Activated T-helper 9 cell treated with anti-CD3 and anti-CD28 coated beads, Interleukin-2, amount 50 U/mL, for 16 hours (primary cell): Measurements from ENCODE around the gene SMG6.
"Not testable (repeated sequence)": the region's sequence is repeated elsewhere in the genome, so short reads cannot be mapped to it uniquely, and the experiment has no call there.

Experiments
- DNase-seq: peaks from one replicate; pipeline ENCODE4 v3.0.0-alpha.2; 2020; ENCODE audit warnings: low read depth

Gene SMG6

DNA sequence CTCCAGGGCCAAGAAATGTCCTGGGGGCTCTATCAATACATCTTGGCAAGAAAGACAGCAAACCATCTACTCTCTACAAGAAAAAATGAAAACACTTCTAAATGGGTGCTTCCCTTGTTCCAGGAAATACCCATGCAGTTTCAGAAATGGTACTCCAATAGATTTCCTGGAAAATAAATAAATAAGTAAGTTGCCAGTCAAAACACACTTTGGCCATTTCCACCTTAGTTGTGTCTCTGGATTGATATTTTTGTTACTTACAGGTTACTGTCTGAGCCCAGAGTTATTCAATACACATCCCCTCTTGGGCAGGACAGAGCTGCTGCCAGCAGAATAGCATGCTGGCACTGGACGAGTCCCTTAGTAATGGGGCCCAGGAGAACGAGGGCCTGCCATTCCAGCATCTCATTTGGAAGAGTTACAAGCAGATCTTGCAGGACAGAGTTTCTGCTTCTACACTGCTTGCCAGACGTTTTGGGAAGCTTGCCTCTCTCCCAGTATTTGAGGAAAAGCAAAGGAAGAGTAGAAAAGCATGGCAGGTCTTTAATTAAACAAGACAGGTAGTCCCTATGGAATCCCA lies 100.5 kb downstream of the SMG6 start:
- no peak for DNase-seq

DNA sequence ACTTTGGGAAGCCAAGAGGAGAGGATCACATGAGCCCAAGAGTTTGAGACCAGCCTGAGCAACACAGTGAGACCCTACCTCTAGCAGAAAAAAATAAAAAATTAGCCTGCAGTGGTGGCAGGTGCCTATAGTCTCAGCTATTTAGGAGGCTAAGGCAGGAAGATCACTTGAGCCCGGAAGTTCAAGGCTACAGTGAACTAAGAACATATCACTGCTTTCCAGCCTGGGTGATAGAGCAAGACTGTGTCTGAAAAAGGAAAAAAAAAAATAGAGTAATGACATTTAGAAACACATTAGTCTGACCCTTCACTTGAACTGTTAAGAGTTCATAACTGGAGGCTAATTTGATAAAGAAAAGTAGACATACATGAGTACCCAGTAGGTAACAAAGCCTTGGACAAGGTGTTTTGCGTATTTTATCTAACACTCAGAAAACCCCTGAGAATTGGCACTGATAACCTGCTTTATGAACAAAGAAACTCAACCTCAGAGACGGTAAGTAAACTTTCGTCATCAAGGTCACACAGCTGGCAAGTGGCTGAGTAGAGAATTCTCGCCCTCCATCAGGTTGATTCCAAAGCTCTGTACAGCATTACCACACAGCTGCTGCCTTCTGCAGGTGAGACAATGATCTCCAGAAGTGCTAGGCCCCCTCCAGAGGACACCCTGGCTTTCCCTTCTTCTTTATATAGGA lies 101.1 kb downstream of the SMG6 start:
- no peak for DNase-seq

DNA sequence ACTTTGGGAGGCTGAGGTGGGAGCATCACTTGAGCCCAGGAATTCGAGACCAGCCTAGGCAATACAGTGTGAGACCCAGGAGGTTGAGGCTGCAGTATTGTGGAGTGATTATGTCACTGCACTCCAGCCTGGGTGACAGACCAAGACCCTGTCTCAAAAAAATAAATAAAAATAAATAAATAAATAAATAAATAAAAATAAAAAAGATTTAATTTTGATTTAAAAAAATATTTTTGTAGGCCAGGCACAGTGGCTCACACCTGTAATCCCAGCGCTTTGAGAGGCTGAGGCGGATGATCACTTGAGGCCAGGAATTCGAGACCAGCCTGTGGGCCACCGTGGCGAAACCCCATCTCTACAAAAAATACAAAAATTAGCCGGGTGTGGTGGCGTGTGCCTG lies 104.2 kb downstream of the SMG6 start:
- DNase-seq: not testable (repeated sequence)

DNA sequence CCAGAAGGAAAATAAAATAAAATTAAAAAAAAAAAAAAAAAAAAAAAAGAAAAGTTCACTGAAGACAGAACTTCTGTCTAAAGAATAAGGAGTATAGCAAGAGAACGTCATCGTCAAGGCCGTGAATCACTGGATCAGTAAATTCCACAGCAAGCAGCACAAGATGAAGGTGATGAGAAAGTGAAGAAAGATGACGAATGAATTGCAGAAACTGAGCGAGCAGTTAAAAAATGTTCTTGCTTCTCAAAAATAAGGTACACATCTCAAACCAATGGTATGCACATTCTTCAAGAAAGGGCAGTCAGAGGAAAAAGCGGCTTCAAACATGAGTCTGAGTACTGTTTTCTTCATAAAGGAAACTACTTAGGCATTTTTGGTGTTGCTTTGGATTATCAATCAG lies 104.7 kb downstream of the SMG6 start:
- DNase-seq: no peak

DNA sequence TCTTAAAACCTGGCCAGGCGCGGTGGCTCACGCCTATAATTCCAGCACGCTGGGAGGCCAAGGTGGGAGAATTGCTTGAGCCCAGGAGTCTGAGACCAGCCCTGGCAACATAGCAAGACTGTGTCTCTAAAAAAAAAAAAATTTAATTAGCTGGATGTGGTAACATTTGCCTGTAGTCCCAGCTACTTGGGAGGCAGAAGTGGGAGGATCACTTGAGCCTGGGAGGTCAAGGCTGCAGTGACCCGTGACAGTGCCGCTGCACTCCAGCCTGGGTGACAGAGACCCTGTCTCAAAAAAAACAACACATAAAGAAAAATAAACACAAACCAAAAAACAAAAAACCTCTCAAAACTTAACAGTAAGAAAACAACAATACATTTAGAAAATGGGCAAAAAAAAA lies 106.3 kb downstream of the SMG6 start:
- DNase-seq: no peak

DNA sequence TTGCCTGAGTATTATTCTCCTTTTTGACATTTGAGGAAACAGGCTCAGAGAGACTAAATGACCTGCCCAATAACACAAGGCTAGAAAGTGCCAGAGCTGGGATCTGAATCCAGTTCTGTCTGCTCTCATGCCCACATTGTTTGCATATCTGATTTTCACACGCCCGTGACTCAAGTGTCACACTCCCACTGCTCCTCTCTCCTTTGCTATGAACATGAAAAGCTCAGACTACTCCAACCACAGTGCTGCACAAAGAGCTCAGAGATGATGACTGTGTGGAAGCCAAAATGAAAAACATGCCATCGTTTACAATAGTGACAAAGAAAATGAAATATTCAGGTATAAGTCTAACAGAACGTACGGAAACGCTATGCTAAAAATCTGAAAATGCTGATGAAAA lies 107.9 kb downstream of the SMG6 start:
- no peak for DNase-seq

DNA sequence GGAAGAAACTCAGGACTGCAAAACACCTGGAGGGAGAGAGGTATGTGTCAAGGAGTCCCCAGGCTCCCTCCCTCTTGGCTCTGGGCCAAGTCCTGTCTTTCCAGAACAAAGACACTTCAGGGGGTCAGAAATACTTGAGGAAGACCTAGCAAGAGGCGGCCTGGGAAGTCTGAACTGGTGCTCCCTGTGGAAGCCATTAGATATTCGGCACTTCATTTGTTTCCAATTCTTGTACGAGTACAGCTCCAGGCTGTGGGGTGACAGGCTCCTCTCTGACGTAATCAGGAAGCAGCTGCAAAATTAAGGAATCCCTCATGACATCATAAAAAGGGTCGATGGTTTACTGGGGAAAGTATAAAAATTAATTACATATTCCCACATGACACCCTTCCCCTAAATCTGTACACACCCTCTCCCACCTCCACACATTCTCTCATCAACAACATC lies 108.7 kb downstream of the SMG6 start:
- DNase-seq: no peak

DNA sequence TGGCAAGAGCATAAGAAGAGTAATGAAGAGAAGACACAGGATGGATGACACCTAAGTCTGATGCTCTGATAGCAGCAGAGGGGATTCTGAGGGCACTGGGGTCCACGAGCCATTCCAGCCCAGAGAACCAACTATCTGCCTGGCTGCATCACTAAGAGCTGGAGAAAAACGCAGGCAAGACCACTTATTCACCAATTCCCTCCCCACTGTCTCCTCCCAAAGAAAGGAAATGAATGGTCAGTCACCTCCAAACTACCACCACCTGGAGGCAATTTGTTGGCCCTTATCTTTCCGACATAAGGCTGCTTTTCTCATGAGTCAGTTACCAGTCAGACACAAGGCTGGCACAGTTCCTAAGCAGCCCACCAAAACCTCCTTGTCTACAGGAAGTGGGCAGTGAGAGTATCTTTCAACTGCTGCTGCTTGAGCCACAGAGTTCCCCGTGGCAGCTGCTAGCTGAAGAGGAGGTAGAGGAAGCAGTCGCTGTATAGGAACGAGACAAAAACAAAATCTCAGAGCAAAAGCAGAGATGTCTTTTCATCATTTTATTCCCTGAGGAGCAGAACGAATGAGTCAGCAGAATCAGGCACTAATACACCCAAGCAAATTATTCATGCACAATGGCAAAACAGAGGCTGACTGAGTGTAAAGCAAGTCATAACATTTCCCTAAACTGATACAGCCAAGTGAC lies 111.1 kb downstream of the SMG6 start:
- peak; percentile 28 for DNase-seq

DNA sequence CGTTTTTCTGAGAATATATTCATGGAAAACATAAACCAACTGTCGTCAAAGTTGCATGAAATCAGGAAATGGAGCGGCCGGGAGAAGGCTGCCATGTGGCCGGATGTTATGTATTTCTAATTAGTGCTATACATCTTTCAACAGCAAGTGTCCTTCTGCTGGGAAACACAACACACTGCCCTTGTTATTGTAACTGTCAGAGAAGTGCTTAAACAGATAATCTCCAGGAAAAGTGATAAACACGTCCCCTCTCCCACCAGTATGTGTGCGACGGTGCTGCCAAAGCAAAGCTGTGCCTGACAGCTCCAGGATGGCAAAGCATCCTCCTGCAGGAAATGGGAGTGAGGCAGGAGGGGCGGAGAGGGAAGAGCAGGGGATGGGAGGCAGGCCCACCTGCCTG lies 111.8 kb downstream of the SMG6 start:
- no peak for DNase-seq

DNA sequence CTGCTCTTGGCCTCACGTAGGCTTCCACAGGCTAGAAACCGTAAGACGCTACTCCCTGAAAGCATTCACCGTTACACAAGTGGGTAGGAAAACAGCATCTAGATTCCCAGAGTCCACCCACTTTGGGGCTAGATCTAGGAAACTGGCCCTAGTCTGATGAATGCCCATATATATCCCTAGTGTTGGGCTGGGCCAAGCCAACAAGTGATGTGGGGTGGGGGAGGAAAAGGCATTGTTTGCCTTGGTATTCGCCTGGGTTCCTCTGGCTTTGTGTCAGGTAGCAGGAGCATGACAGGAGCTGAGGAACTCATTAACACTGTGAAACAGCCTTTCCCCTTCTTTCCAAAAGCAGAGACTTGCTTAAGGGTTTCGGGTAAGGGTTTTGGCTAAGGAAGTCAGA lies 112.4 kb downstream of the SMG6 start:
- DNase-seq: no peak

DNA sequence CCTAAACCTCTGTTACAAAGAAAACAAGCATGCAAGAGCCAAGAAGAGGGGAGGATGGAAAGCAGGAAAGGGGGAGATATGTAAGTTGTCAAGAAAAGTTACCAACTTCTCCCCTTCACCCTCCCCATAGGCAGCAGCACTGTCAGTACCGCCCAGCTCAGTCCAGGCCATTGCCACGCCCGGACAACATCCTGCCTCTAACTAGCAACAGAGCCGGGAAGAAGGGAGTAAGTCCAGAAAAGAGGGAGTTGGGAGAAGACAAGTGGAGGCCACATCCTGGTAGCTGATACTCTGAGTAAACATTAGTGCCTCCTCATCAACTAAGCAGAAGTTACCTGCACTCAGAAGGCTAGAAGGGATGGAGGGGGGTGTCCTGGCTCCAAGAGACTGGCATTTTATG lies 113.6 kb downstream of the SMG6 start:
- DNase-seq: no peak

DNA sequence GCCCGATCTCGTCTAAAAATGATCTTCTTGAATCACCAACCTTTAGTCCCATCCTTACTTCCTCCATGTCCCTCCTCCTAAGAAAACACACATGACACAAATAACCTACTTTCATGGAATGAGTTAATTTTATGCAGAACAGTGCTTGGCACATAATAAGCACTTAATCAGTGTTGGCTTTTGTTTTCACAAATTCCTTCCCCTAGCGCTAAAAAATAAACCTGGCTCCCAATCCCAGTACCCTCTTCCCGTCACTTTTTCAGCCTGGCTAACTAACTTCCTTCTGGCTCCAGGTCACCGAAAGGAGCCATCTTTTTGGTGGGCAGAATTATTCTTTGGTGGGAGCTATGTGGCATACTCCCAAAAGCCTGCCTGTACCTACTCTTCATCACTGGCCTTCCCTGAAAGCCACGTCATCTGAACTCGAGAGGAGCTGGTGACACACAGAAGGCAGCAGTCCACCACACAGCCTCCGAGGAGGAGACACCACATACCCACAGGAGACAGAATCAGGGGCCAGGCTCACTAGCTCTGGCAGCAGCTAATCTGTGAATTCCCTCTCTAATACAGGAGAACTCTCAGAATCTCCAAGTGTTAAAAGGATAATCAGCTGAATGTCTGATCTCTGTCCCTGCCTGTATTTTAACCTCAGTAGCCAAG lies 114.5 kb downstream of the SMG6 start:
- no peak for DNase-seq

DNA sequence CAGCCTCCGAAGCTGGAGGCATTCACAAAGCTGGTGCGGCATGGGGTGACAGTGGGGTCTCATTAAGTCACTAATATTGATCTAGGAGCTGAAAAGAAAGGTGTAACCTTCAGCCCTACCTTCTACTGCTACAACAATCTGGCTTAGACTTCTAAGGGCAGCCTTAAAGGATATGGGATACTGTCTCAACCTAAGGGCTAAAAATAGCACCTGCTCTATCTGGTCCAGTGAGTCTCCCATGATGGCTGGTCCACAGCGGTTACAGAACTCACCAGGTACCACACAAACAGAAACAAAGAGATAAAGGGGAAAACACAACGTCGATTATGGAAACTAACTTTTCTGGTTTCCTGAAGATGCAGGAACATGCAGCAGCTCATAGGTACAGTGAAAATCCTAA lies 115.8 kb downstream of the SMG6 start:
- DNase-seq: no peak

DNA sequence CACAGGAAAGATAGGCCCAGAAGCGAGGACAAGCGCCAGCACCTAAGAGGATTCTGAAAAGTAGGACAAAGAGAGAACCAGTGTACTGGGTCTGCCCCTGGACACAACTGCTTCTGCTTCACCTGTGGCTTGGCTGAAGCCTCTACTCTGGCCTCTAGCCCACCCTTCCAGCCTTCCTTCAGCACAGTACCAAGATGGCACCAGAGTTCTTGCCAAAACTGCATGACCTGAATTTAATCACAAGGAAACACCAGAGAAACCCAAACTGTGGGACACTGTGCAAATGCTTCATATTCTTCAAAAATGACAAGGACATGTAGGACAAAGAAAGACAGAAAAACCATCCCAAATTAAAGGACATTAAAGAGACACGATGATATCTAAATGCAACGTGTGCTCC lies 116.6 kb downstream of the SMG6 start:
- DNase-seq: no peak

DNA sequence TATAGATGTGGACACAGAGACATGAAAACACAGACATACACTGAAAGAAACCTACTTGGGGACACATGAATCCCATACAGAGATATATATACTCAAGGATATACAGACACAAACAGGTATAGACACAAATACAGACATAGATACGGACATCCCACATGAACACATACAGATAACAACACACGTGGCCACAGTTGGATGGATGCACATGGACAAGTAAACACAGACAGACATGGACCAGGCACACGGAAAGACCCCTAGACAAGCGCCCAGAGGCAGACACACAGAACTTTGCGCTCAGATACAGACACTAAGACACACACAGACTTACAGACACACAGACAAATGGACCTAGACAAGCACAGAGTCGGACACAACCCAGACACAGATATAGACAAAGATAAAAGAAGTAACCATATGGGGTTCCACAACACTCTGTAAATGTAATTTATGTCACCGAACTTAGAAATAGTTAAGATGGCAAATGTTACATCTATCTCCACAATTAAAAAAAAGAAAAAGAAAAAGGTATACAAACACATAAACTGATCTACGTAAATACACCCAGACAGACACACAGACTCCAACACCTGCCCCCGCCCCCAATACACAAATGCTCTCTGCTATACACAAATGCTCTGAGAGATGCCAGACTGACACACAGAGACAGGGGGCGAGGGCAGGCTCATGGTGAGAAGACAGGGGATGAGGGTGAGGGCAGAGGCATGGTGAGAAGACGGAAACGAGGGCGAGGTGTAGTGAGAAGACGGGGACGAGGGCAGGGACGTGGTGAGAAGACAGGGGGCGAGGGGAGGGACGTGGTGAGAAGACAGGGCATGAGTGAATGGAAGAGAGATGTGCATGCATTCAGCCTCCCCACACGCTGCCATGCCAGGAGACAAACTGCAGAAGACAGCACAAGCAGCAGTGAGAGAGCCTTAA lies 118.3 kb downstream of the SMG6 start:
- DNase-seq: no peak

DNA sequence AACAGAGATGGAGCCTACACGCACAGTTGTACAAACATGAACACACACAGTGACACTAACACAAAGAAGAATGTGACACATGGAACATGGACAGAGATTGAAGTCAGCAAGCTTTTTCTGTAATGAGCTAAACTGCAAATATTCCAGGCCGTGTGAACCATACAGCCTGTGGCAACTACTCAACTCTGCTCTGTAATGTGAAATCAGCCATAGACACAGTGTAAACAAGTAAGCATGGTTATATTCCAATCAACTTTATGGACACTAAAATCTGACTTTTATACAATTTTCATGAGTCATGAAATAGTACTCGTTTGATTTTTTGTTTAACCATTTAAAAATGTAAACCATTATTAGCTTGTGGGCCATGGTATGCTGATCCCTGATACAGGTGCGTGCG lies 120.2 kb downstream of the SMG6 start:
- no peak for DNase-seq

DNA sequence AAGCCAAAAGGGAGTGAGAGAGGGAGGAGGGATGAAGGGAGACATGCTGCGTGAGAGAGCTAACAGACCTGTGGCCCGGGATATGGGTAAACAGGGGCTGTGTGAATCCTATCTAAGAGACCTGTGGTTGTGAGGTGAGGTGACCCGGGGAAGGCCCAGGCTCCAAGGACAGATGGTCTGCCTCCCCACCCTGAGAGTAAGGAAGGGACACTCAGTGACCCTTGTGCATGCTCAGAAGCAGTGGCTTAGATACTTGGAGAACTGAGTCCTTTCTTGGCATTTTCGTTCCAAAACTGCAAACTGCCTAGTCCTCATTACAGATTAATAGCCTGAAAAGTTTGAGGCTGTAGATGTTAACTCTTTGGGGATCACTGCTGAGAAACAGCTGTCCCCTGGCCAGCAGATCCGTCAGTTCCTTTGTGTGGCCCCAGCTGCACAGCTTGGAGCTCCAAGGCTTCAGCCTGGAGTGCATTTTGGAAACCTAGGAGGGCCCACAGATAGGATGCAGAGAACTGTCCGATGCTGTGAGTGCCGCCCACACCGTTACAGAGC lies 121.6 kb downstream of the SMG6 start:
- no peak for DNase-seq

DNA sequence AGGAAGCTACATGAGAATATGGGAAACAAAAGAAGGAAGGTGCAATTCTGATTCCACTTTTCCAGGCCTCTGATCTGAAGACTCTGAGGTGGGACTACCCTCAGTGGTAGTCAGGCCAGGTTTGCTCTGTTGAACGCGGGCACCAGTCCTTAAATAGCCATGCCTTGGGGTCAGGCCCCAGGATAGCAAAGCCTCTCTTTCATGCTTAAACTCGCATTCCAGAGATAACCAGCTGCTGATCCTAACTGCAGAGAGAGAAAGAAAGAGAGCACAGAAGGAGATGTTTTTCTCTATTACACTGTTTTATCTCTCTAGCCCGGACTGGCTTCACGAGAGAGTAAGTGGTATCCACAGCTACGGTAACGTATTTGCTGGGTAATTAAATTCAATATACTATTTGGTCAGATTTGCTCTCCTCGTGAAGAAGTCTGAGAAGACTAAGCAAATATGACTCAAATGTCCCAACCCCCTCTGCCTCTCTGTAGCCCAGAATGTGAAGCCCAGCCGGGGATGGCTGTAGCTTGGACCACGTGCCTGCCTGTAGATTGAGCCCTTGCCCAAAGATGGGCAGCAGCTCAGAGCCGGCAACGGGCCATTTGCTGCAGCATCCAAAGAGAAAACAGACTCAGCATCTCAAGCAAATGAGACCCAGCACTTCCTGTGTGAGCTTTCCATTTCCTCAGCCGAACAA lies 122.2 kb downstream of the SMG6 start:
- no peak for DNase-seq

DNA sequence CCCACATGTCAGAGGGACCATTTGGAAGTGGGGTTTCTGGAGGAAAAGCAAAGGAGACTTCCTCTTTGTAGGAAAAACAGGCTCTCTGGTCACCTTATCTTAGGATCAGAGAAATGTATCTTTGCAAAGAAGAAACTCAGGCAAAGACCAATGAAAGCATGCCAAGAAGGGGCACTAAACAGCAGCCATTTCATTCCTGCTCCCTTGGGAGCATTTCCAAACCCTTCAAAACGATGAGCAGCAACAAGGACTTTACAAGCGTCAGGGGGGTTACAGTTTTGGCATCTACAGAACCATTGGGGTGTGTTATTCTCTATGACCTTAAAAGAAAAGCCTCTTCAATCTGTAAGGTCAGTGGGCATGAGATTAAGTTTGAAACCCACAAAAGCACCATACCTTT lies 122.8 kb downstream of the SMG6 start:
- DNase-seq: no peak

DNA sequence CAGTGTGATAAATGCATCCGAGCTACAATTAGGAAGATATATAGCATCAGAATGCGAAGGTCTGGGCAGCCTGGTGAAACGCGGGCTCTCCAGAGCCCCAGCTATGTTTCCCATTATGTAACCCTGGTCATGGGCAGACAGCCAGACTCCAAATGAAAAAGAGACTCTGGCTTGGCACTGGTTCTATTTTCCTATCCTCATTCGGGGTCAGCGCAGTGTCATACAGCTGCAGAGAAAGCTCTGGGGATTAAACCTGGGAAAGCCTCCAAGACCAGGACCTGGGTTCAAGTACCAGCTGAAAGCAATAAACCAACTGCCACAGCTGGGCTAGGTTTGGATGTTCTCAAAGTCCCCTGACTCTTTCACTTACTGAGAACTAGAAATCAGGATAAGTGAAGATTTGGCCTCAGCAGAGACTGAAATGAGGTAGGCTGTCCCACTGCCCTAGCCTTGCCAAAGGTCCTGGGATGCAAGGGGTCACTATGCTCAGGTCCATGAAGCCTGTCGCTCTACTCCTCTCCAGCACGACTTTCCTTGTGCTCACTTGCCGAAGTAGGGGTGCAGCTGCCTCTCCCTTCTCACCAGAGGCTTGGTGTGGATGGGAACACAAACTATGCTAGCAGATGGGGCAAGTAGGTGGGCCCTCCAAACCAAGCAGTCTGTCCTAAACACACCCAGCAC lies 123.8 kb downstream of the SMG6 start:
- DNase-seq: no peak
